ENCODE measurements around the gene AURKA. TPM values are rescaled to one million over a fixed set of nuclear protein-coding genes. Genes with fewer than 3 reads are reported as not detected.
"Not testable (repeated sequence)": the region's sequence is repeated elsewhere in the genome, so short reads cannot be mapped to it uniquely, and the experiment has no call there.

Gene AURKA
- total RNA-seq, 1 experiment from 2014 or later, result 75.3 TPM

GRCh38 chr20:56392881-56393482 is 967 bp upstream of the AURKA start:
- no peaks in the 10 kb centered on the region for H3K9me3 Mint-ChIP-seq (ENCODE audit: unreplicated experiment)
- peaks cover 43% of the 10 kb centered on the region for H3K36me3 Mint-ChIP-seq (ENCODE audit: insufficient read depth, unreplicated experiment)
- POLR2A ChIA-PET, result interaction anchor here (0.5 to 6.8 kb wide), 22 partner anchors 11 to 669 kb away, joined by 3 to 100 read pairs (median 4); partner anchors contain the start of genes CASS4, FAM210B, RTF2 and TFAP2C
- TF ChIP-seq, protein P1, sequence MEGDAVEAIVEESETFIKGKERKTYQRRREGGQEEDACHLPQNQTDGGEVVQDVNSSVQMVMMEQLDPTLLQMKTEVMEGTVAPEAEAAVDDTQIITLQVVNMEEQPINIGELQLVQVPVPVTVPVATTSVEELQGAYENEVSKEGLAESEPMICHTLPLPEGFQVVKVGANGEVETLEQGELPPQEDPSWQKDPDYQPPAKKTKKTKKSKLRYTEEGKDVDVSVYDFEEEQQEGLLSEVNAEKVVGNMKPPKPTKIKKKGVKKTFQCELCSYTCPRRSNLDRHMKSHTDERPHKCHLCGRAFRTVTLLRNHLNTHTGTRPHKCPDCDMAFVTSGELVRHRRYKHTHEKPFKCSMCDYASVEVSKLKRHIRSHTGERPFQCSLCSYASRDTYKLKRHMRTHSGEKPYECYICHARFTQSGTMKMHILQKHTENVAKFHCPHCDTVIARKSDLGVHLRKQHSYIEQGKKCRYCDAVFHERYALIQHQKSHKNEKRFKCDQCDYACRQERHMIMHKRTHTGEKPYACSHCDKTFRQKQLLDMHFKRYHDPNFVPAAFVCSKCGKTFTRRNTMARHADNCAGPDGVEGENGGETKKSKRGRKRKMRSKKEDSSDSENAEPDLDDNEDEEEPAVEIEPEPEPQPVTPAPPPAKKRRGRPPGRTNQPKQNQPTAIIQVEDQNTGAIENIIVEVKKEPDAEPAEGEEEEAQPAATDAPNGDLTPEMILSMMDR (IDR thresholded peaks at IDR 0.05; ENCODE audit: unreplicated experiment), result no peak
- CTCF ChIA-PET, result interaction anchor here (0.5 to 3.0 kb wide), 13 partner anchors 12 to 1968 kb away, joined by 3 to 30 read pairs (median 3); no protein-coding TSS in a partner anchor
- H3K4me3 Mint-ChIP-seq (ENCODE audit: unreplicated experiment), result no peak overlapping the region
- intact Hi-C loops (cut with micrococcal nuclease), result loop anchor here (2.0 kb wide), 2 partner anchors 34 to 190 kb away; partner anchors contain the start of gene FAM210B
- no peaks in the 10 kb centered on the region for H3K27me3 Mint-ChIP-seq (ENCODE audit: insufficient read depth, unreplicated experiment)
- BruUV-seq (replicated peaks), result TSS peak; percentile 58
- no peak overlapping the region for H3K27ac Mint-ChIP-seq (ENCODE audit: low read depth, unreplicated experiment)
- no peak for DNase-seq (ENCODE audit: unreplicated experiment)
- peaks cover 22% of the 10 kb centered on the region for H3K4me1 Mint-ChIP-seq (ENCODE audit: insufficient read depth, unreplicated experiment)

GRCh38 chr20:56391596-56392131 is 351 bp downstream of the AURKA start:
- ChIA-PET CTCF (interaction anchor here (0.6 to 3.0 kb wide), 13 partner anchors 9 to 670 kb away, joined by 3 to 30 read pairs (median 4); partner anchors contain the start of gene FAM210B), POLR2A (interaction anchor here (0.6 to 6.8 kb wide), 22 partner anchors 9 to 652 kb away, joined by 3 to 100 read pairs (median 4); partner anchors contain the start of genes CASS4, FAM210B, RTF2 and TFAP2C)
- Mint-ChIP-seq H3K27me3 (ENCODE audit: insufficient read depth, unreplicated experiment) (no peaks in the 10 kb centered on the region), H3K9me3 (ENCODE audit: unreplicated experiment) (no peaks in the 10 kb centered on the region), H3K4me1 (ENCODE audit: insufficient read depth, unreplicated experiment) (peaks cover 27% of the 10 kb centered on the region), H3K36me3 (ENCODE audit: insufficient read depth, unreplicated experiment) (peaks cover 35% of the 10 kb centered on the region), H3K4me3 (ENCODE audit: unreplicated experiment) (no peak overlapping the region), H3K27ac (ENCODE audit: low read depth, unreplicated experiment) (no peak overlapping the region)
- TF ChIP-seq, protein P1 (IDR thresholded peaks at IDR 0.05; ENCODE audit: unreplicated experiment), result no peak
- DNase-seq (ENCODE audit: unreplicated experiment), result no peak
- intact Hi-C loops (cut with micrococcal nuclease), result loop anchor here (2.0 kb wide), 2 partner anchors 33 to 189 kb away; partner anchors contain the start of gene FAM210B
- no TSS peak for BruUV-seq (replicated peaks)

DNA sequence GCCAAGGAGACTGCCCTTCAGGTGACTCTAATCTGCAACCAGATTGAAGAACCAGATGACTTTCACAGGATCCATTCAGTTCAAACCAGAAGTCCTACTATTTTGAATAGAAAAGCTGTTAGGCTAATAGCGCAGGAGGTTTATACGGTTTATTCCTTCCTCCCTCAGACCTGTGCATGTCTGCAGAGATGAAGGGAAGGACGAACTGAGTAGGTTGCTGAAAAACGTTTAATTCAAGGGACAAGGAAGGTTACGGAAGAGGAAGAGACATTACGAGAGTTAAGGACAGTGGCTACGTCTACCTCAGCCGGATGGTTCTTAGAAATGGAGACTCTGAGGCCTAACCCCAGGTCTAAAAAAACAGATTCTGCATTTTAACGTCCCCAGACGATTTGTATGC is 978 bp downstream of the AURKA start:
- Mint-ChIP-seq H3K4me1 (ENCODE audit: insufficient read depth, unreplicated experiment) (peaks cover 27% of the 10 kb centered on the region), H3K36me3 (ENCODE audit: insufficient read depth, unreplicated experiment) (peaks cover 33% of the 10 kb centered on the region), H3K4me3 (ENCODE audit: unreplicated experiment) (no peak overlapping the region), H3K27me3 (ENCODE audit: insufficient read depth, unreplicated experiment) (no peaks in the 10 kb centered on the region), H3K27ac (ENCODE audit: low read depth, unreplicated experiment) (no peak overlapping the region), H3K9me3 (ENCODE audit: unreplicated experiment) (no peaks in the 10 kb centered on the region)
- no peak for DNase-seq (ENCODE audit: unreplicated experiment)
- TF ChIP-seq, protein P1 (IDR thresholded peaks at IDR 0.05; ENCODE audit: unreplicated experiment), result no peak
- BruUV-seq (replicated peaks), result TSS peak; percentile 87
- CTCF ChIA-PET, result interaction anchor here (0.6 to 3.0 kb wide), 7 partner anchors 17 to 671 kb away, joined by 3 to 30 read pairs (median 4); partner anchors contain the start of gene FAM210B
- POLR2A ChIA-PET, result interaction anchor here (0.6 to 6.8 kb wide), 6 partner anchors 9 to 78 kb away, joined by 4 to 100 read pairs (median 4); partner anchors contain the start of genes FAM210B and RTF2
- intact Hi-C loops (cut with micrococcal nuclease), result no loop called here

- H3K9me3 Mint-ChIP-seq (ENCODE audit: unreplicated experiment); DNase-seq (ENCODE audit: unreplicated experiment); H3K27me3 Mint-ChIP-seq (ENCODE audit: insufficient read depth, unreplicated experiment); H3K27ac Mint-ChIP-seq (ENCODE audit: low read depth, unreplicated experiment); H3K4me3 Mint-ChIP-seq (ENCODE audit: unreplicated experiment); intact Hi-C loops (cut with micrococcal nuclease); BruUV-seq (replicated peaks): not testable (repeated sequence)
- Mint-ChIP-seq H3K36me3 (ENCODE audit: insufficient read depth, unreplicated experiment) (peaks cover 28% of the 10 kb centered on the region), H3K4me1 (ENCODE audit: insufficient read depth, unreplicated experiment) (peaks cover 27% of the 10 kb centered on the region)
- POLR2A ChIA-PET, result interaction anchor here (1.1 to 6.8 kb wide), 3 partner anchors 14 to 31 kb away, joined by 4 to 100 read pairs (median 5); partner anchors contain the start of gene FAM210B
- CTCF ChIA-PET, result interaction anchor here (2.2 to 3.0 kb wide), 2 partner anchors 16 to 202 kb away, joined by 7 to 30 read pairs; no protein-coding TSS in a partner anchor
Observed at GRCh38 chr20:56390396-56390795, 1.6 kb downstream of the AURKA start.

Measured in MCF 10A (cell line).